OCI-LY7 (cell line): ENCODE data around the gene IFNGR1. TPM values are rescaled to one million over a fixed set of nuclear protein-coding genes. Genes with fewer than 3 reads are reported as not detected.
A peak's percentile ranks its signal among the peaks of the same experiment; 100 is the strongest.

ENCODE experiments used
- BruUV-seq: library from RNA; stranded (reverse); fragments of 400-500 nt; replicated peaks from 2 replicates; lab custom pipeline; 2021; lab: Mats Ljungman, UMichigan
- CTCF ChIA-PET: fragments of 300-600 bp; sonication (Branson Sonifier 250); formaldehyde crosslinking; loops from one replicate; lab custom pipeline; 2022; ENCODE audit warnings: antibody characterized with exemption; ENCODE audit not compliant: unreplicated experiment; lab: Charles Lee
- POLR2A ChIA-PET: fragments of 300-600 bp; sonication (Branson Sonifier 250); formaldehyde crosslinking; loops from one replicate; lab custom pipeline; 2022; ENCODE audit warnings: antibody characterized with exemption; lab: Charles Lee
- DNase-seq: peaks from one replicate; pipeline ENCODE4 v3.0.0-alpha.2; 2015; ENCODE audit warnings: low spot score
- H2AFZ ChIP-seq: fragments of 200-600 bp; sonication (generic), shearing (Covaris generic); 2 replicates; pipeline ENCODE4 v1.6.1; 2014; ENCODE audit warnings: mild to moderate bottlenecking, antibody characterized with exemption, low read length, moderate library complexity
- H3K27ac ChIP-seq: fragments of 200-600 bp; sonication (generic); 2 replicates; pipeline ENCODE4 v1.5.1; 2014; ENCODE audit warnings: mixed run types, low read depth, mild to moderate bottlenecking, moderate library complexity, low read length, inconsistent platforms; ENCODE audit not compliant: poor library complexity, severe bottlenecking
- H3K36me3 ChIP-seq: fragments of 200-600 bp; sonication (generic); 2 replicates; pipeline ENCODE4 v1.6.1; 2014; ENCODE audit warnings: mild to moderate bottlenecking, antibody characterized with exemption, low read length, moderate library complexity, mixed read lengths; ENCODE audit not compliant: insufficient read depth
- H3K4me1 ChIP-seq: fragments of 200-600 bp; sonication (generic); 2 replicates; pipeline ENCODE4 v1.5.1; 2014; ENCODE audit warnings: mild to moderate bottlenecking, low read length; ENCODE audit not compliant: insufficient read depth, poor library complexity, severe bottlenecking
- H3K4me2 ChIP-seq: fragments of 200-600 bp; sonication (generic); 2 replicates; pipeline ENCODE4 v1.6.1; 2014; ENCODE audit warnings: mild to moderate bottlenecking, low read length
- H3K4me3 ChIP-seq: fragments of 200-600 bp; sonication (generic); 2 replicates; pipeline ENCODE4 v1.5.1; 2014; ENCODE audit warnings: mild to moderate bottlenecking, low read depth, low read length; ENCODE audit not compliant: poor library complexity, severe bottlenecking
- H3K79me2 ChIP-seq: fragments of 200-600 bp; sonication (generic); 2 replicates; pipeline ENCODE4 v1.6.1; 2016; ENCODE audit warnings: low read depth, mild to moderate bottlenecking, low read length, moderate library complexity, mixed read lengths; ENCODE audit not compliant: insufficient read depth
- H3K9me2 ChIP-seq: fragments of 200-600 bp; sonication (generic); 2 replicates; pipeline ENCODE4 v1.6.1; 2016; ENCODE audit warnings: mild to moderate bottlenecking, low read length, mixed read lengths; ENCODE audit not compliant: insufficient read depth
- H3K9me3 ChIP-seq: fragments of 200-600 bp; sonication (generic); 2 replicates; pipeline ENCODE4 v1.6.1; 2014; ENCODE audit warnings: mild to moderate bottlenecking, mixed run types, low read length, mixed read lengths
- H4K20me1 ChIP-seq: fragments of 200-600 bp; sonication (generic); 2 replicates; pipeline ENCODE4 v1.6.1; 2014; ENCODE audit warnings: mild to moderate bottlenecking, antibody characterized with exemption, low read length, moderate library complexity, mixed read lengths; ENCODE audit not compliant: insufficient read depth
- CTCF ChIP-seq: fragments of 200-600 bp; sonication (generic); conservative IDR thresholded peaks from 2 replicates; pipeline ENCODE4 v1.5.1; 2014; ENCODE audit warnings: mild to moderate bottlenecking, antibody characterized with exemption, low read length, moderate library complexity, mixed read lengths
- EZH2phosphoT487 ChIP-seq: fragments of 200-600 bp; sonication (generic); IDR thresholded peaks from 2 replicates; pipeline ENCODE4 v1.6.1; 2018; ENCODE audit warnings: low read depth, borderline replicate concordance, mild to moderate bottlenecking, mixed run types, antibody characterized with exemption, low read length, moderate library complexity, mixed read lengths
- intact Hi-C: fragments of 100-400 bp; cut with micrococcal nuclease; formaldehyde crosslinking; loops from one replicate; pipeline ENCODE4 v1.10.0; 2022; ENCODE audit not compliant: unreplicated experiment
- total RNA-seq, 2 experiments: library from RNA; depleted of rRNA in 1 of 2; stranded (reverse); fragments of >200 nt in 1 of 2; shearing (Covaris generic) in 1 of 2; gene quantifications; 2 replicates each; pipeline ENCODE4 v1.2.3, GENCODE V29; 2014 to 2022

Gene IFNGR1
- total RNA-seq, 2 experiments from 2014 or later = 23.2 to 23.6 TPM

GRCh38 chr6:137230547-137230946, 11.4 kb upstream of the IFNGR1 start:
- CTCF ChIA-PET = no interaction called here
- Histone ChIP-seq H2AFZ (no peak overlapping the region; the same call in 1 of the 2 replicates), H4K20me1 (no peaks in the 10 kb centered on the region), H3K79me2 (no peaks in the 10 kb centered on the region), H3K4me1 (peaks cover 80% of the 10 kb centered on the region), H3K36me3 (peaks cover 3% of the 10 kb centered on the region; the same call in 1 of the 2 replicates), H3K9me3 (0 out of 2 replicates have a peak, but pooled peaks cover 6% of the 10 kb centered on the region), H3K4me3 (no peak overlapping the region), H3K4me2 (no peak overlapping the region), H3K9me2 (no peaks in the 10 kb centered on the region), H3K27ac (no peak overlapping the region)
- POLR2A ChIA-PET = interaction anchor here (0.5 to 5.3 kb wide), 3 partner anchors 7 to 72 kb away, joined by 3 to 52 read pairs (median 4); no protein-coding TSS in a partner anchor
- intact Hi-C loops = loop anchor here (10.0 kb wide), 1 partner anchor 1544 kb away; the partner anchor contains the start of gene CCDC28A
- no TSS peak for BruUV-seq
- no peak for DNase-seq
- TF ChIP-seq CTCF = no peak

GRCh38 chr6:137229075-137229759, 10.0 kb upstream of the IFNGR1 start:
- H4K20me1 ChIP-seq = no peaks in the 10 kb centered on the region
- no TSS peak for BruUV-seq
- peaks cover 80% of the 10 kb centered on the region for H3K4me1 ChIP-seq
- CTCF ChIA-PET = interaction anchor here (1.0 kb wide), 1 partner anchor 17 kb away, joined by 3 read pairs; no protein-coding TSS in a partner anchor
- no peak for DNase-seq
- H3K4me2 ChIP-seq = no peak overlapping the region
- intact Hi-C loops = no loop called here
- no peak overlapping the region for H3K27ac ChIP-seq
- no peak overlapping the region for H3K4me3 ChIP-seq
- H2AFZ ChIP-seq = no peak overlapping the region
- H3K9me2 ChIP-seq = no peaks in the 10 kb centered on the region
- H3K9me3 ChIP-seq = 0 out of 2 replicates have a peak, but pooled peaks cover 6% of the 10 kb centered on the region
- H3K79me2 ChIP-seq = no peaks in the 10 kb centered on the region
- no peak for TF ChIP-seq CTCF
- TF ChIP-seq EZH2phosphoT487 = no peak
- peaks cover 3% of the 10 kb centered on the region; the same call in 1 of the 2 replicates for H3K36me3 ChIP-seq
- POLR2A ChIA-PET = interaction anchor here (0.7 to 1.3 kb wide), 2 partner anchors 9 to 47 kb away, joined by 3 to 4 read pairs; no protein-coding TSS in a partner anchor

DNA sequence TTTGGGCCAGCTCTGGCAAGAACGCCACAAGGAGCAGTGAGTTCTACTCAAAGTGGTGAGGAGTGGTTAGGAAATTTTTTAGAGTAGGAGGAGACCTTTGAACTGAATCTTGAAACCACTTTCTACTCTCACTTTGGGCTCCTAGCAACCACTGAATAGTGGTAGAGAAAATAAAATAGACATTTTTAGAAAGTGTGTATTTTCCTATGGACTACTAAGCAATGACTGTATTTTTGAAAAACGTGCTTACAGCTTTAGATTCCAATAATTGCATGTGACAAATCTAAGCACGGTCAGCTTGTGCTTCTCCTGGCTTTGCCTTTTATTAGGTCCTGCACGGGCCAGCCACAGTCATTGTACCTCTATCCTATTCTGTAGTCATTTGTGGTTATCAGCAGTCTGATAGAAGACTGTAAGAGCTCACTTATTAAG, 8.7 kb upstream of the IFNGR1 start:
- no peak for DNase-seq
- 0 out of 2 replicates have a peak, but pooled peaks cover 6% of the 10 kb centered on the region for H3K9me3 ChIP-seq
- TF ChIP-seq CTCF = no peak
- TF ChIP-seq EZH2phosphoT487 = no peak
- ChIA-PET POLR2A (interaction anchor here (0.6 to 1.0 kb wide), 6 partner anchors 9 to 725 kb away, joined by 3 to 7 read pairs (median 3); no protein-coding TSS in a partner anchor), CTCF (no interaction called here)
- no peaks in the 10 kb centered on the region for H3K79me2 ChIP-seq
- no peak overlapping the region for H3K27ac ChIP-seq
- peaks cover 3% of the 10 kb centered on the region; the same call in 1 of the 2 replicates for H3K36me3 ChIP-seq
- no TSS peak for BruUV-seq
- no peak overlapping the region for H3K4me3 ChIP-seq
- intact Hi-C loops = no loop called here
- peaks cover 80% of the 10 kb centered on the region for H3K4me1 ChIP-seq
- peak overlapping the region; percentile 7; the same call in 1 of the 2 replicates for H3K4me2 ChIP-seq
- peak overlapping the region; percentile 80 for H2AFZ ChIP-seq
- no peaks in the 10 kb centered on the region for H3K9me2 ChIP-seq
- H4K20me1 ChIP-seq = no peaks in the 10 kb centered on the region
